ENCODE measurements around the gene PRKCA. TPM values are rescaled to one million over a fixed set of nuclear protein-coding genes. Genes with fewer than 3 reads are reported as not detected.

The PRKCA gene
- polyA plus RNA-seq, 3 donors, result 24.5 to 28.5 (median 27.0) TPM

DNA sequence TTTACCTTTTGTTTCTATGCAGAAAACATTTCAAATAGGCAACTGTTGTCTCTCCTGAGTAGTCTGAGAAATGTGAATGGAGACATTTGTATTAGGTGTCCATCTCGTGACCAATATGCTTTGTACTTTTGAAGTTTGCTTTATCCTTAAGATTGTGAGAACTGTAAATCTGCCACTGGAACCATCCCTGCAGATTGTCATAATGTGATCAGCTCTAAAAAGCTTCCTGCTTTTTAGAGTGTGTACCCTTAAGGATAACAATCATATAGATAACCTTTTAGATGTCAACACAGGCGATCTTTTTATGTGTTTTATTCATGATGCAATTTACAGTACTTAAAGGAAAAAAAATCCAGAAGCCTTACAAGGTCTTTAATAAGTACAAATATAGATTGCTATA is 63.5 kb downstream of the PRKCA start:
- DNase-seq (ENCODE audit: extremely low read depth in 1 of 11, low read depth in 9 of 11, low spot score in 4 of 11), result no peak

DNA sequence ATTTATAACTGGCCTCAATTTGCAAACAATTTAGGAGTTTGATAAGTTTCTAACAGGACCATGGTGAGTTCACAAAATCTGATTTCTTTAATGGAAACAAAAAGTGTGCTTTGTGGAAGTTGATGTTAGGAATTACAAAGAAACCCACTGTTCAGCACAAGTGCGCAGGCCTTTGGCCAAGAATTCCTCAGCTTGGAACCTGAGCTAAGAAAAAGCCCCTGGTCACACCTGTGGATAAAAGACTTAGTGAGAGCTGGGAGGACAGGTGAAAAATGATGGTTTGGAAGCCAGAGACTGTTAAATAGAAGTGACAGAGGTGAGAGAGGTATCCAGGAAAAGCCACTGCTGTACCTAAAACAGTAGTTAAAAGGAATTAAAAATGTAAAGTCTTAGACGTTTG is 64.7 kb downstream of the PRKCA start:
- DNase-seq (ENCODE audit: extremely low read depth in 1 of 11, low read depth in 9 of 11, low spot score in 4 of 11), result no peak

DNA sequence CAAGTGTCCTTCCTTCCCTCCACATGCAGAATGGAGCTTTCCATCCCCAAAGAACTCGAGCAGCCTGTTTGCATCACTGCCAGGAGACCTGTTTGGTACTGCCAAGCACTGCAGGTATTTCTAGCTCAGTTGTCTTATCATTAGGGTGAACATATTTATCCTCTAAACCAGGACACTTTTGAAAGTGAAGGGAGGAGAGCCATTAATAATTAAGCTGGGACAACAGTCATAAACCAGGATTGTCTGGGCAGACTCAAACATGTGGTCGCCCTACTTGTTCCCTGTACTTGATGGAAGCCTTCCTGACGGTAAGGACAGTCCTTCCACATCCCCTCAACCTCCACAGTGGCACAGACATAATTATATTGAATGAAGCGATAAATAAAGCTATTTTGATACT is 67.4 kb downstream of the PRKCA start:
- no peak for DNase-seq (ENCODE audit: extremely low read depth in 1 of 11, low read depth in 9 of 11, low spot score in 4 of 11)

DNA sequence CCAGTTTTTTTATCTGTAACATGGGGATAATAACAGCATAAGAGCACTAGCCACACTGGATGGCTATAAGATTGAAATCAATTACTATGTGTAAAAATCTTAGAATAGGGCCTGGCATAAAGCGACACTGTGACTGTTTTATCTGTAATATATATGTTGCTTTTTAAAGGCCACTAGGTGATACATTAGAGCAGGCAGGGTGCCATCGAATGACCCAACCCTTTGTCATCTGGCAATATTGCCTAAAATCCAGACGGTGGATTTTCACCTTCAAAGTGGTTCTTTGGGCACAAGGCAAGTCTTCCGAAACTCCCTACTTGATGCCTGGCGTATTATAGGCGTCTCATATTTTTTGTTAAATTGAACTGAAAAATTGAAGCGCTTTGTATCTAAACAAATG is 69.1 kb downstream of the PRKCA start:
- no peak for DNase-seq (ENCODE audit: extremely low read depth in 1 of 11, low read depth in 9 of 11, low spot score in 4 of 11)

DNA sequence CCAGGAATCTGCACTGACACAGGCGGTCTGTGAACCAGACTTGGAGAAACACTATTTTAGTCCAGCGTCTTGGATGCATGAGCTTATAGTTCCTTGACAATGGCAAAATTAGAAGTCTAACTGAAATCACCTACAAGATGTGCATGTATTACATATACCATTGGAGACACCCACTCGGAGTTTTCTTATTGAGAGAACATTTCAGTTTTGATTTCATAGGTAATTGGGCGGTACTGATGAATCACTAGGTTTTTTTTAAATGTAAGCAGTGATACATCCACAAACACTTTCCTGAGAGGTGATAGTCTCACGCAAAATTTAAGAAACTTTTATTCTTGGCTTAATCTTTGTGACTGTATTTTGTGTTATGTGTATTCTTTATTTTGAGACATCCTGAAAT is 69.8 kb downstream of the PRKCA start:
- DNase-seq (ENCODE audit: extremely low read depth in 1 of 11, low read depth in 9 of 11, low spot score in 4 of 11), result no peak

DNA sequence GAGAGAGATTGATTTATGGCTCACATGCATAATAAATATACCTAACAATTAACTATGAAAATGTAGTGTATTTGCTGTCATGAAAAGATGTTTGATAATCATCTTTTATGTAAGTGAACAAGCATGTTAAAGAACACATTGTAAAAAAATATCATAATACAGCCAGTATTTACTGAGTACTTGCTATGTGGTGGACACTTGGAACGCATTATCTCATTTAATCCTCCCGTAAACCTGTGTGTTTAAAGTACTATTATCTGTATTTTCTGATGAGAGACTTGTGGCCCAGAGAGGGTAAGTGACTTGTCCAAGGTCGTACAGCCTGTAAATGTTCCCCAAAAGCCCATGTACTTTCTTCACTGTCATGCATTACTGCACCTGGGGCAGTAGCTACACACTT is 70.7 kb downstream of the PRKCA start:
- no peak for DNase-seq (ENCODE audit: extremely low read depth in 1 of 11, low read depth in 9 of 11, low spot score in 4 of 11)

DNA sequence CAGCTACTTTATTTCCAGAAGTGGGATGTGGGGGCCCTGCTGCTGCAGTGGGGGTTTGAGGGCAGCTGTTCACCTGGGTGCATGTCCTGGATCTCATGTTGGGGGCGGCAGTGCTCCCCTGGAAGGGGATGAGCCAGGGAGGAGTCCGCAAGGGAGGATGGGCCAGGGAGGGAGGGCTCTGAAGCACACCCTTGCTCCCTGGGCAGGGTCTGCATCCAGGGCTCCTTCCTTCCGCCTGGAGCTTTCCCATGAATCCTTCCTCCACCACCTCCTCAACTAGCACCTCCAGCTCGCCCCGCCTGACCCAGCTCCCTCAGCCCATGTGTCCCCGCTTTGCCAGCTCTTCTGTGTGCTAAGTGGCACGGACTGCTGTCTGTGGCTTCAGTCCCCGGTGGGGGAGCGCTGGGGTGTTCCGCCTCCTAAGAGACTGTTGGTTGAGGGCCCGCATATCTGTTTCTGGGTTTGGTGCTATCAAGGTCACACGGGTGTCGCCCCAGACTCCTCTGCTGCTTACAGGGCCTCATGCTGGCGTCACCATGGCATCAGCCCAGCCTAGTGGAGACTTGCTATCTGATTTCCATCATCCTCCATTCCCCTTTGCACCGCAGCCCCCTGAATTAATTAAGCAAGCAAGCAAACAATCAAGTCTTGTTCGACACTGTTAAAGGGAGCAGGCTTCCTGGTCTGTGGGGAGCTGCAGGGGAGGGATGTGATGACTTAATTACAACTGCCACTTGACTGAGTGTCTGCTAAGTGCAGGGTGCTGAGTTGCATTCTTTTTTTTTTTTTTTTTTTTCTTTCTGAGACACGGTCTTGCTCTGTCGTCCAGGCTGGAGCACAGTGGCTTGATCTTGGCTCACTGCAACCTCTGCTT is 71.8 kb downstream of the PRKCA start:
- DNase-seq (ENCODE audit: extremely low read depth in 1 of 11, low read depth in 9 of 11, low spot score in 4 of 11), result peak in 6 of 11 donors; percentile 45 to 72 (median 52)

DNA sequence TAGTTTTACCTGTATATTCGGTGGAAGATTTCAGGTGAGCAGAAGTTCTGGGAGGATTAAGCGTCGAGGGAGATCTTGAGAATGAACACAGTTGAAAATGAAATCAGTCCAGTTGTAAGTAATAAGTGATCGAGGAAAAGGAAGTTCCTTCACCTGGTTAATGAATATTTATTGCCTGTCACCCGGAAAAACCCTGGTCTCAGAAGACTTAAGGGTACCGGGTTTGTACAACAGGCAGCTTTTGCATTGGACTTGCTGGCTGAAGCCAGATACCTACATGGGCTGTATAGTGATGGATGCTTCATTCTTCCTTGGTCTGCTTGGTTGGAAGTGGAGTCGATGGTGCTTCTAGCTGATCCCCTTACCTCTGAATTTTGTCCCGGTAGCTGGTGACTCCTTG is 72.7 kb downstream of the PRKCA start:
- no peak for DNase-seq (ENCODE audit: extremely low read depth in 1 of 11, low read depth in 9 of 11, low spot score in 4 of 11)

DNA sequence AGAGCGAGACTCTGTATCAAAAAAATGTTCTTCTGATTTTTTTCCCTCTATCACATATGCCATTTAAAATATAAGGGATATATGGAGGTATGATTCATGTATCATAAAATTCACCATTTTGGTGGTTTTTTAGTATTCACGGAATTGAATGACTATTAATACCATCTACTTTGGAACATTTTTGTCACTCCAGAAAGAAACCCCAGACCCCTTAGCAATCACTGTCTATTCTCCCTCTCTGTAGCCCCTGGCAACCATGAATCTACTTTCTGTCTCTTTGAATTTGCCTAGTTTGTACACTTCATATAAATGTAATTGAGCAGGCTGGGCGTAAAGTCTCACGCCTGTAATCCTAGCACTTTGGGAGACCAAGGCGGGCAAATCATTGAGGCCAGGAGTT is 75.9 kb downstream of the PRKCA start:
- no peak for DNase-seq (ENCODE audit: extremely low read depth in 1 of 11, low read depth in 9 of 11, low spot score in 4 of 11)

DNA sequence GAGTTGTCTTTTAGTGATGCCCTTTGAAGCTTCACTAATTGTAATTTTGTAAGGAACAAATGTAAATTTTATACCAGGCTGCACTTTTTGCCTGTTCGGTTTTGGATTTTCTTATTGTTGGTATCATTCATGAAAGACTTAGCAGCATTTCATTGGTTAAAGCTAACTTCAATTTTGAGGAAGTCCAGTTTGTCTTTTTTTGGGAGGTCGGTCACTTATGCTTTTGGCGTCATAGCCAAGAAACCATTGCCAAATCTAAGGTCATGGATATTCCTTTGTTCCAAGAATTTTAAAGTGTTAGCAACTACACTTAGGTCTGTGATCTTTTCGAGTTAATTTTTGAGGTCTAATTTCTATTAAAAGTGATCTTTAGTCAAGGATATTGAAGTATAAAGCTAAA is 77.1 kb downstream of the PRKCA start:
- DNase-seq (ENCODE audit: extremely low read depth in 1 of 11, low read depth in 9 of 11, low spot score in 4 of 11), result no peak

DNA sequence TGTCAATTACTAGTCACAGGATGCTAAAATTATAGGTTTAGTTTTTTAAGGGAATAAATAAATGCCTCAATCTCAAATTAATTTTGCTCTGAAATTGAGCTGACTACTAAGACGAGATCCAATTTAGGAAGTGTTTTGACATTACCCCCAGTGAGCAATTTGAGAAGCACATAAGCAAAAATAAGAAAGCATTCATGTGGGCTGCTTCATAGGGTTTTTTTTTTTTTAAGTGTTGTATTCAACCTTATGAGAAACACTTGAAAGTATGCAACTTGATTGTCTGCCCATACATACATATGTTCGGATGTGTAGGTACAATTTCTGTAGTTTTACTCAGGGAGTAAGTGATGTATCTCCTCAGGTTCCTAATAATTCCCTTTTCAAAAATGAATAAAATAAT is 77.6 kb downstream of the PRKCA start:
- DNase-seq (ENCODE audit: extremely low read depth in 1 of 11, low read depth in 9 of 11, low spot score in 4 of 11), result no peak

DNA sequence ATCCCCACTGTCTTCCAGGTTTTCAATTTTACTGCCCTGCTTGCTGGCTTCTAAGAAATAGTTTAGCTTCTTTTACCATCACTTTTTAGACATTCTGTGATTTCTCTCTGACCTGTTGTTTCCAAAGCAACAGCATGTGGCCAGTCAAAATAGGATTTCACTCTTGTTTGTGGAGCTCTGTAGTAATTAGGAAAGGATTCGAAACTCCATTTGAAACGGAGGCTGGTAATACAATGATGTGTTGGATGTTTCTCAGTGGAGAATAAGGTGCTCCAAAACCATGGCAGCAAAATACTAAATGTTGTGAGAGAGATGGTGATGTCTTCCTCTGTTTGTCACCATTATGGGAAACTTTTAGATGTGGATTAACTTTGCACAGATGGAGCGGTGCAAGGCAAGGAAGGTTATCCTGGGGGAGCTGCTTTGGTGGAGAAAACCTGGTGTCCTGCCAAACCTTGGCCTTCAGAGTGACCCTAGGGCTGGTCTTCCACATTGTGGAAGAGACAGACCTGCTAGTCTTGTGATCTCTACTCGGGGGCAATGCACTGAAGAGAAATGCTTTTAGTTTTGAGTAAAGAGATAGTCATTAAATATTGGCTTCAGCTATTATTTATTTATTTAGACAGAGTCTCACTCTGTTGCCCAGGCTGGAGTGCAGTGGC is 79.4 kb downstream of the PRKCA start:
- DNase-seq (ENCODE audit: extremely low read depth in 1 of 11, low read depth in 9 of 11, low spot score in 4 of 11), result no peak

DNA sequence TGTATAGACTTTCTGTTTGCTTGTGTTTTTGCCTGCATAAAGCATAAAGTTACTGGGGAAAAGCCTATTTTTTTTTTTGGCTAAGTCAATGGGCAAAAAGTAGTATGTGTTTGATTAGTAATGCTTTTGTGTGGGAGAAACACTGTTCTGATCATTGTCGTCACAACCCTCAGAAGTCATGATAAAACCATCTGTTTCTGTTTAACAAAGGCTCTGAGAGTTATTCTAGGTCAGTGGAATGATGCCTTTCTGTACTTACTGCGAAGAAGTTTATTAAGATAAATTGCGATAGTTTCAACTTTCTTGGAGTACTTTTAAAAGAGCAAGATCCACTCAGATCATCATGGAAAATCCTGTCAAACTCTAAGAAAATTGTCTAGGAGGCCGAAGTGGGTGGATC is 80.9 kb downstream of the PRKCA start:
- no peak for DNase-seq (ENCODE audit: extremely low read depth in 1 of 11, low read depth in 9 of 11, low spot score in 4 of 11)

DNA sequence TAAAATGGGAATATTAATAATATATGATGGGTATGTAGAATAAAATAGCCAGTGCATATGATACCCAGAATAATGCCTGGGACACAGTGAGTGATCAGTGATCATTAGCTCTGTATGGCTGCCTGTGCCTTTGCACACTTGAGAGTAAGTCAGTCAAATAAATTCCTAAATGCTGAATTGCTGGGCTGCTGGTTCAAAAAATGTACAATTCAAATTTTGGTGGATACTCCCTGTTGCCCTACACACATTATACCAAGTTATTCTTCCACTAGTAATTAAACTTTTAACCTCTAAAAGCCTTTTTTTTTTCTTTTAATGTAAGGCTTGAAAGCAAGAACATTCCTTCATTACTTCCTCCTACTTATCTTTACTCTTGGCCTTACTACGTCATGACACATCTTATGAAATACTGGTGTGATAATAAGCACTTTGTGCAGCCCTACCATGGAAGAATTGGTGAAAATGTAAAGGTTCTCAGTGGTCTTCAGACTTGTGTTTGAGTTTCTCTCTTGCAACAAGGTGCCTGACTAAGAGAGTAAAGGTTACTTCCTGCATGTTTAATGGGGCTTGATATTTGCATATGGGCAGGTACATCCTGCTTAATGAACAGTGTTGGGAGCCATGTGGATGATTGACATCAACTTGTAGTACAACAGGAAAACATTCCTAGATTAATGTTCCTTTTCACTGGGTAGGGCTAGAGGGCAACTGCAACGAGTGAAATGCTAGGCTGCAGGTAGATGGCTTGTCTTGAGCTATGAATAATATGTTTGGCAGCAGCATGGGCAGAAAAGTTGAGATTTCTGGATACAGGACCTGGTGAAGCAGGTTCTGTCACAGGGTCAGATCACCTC is 84.3 kb downstream of the PRKCA start:
- peak in 6 of 11 donors; percentile 34 to 77 (median 69) for DNase-seq (ENCODE audit: extremely low read depth in 1 of 11, low read depth in 9 of 11, low spot score in 4 of 11)

DNA sequence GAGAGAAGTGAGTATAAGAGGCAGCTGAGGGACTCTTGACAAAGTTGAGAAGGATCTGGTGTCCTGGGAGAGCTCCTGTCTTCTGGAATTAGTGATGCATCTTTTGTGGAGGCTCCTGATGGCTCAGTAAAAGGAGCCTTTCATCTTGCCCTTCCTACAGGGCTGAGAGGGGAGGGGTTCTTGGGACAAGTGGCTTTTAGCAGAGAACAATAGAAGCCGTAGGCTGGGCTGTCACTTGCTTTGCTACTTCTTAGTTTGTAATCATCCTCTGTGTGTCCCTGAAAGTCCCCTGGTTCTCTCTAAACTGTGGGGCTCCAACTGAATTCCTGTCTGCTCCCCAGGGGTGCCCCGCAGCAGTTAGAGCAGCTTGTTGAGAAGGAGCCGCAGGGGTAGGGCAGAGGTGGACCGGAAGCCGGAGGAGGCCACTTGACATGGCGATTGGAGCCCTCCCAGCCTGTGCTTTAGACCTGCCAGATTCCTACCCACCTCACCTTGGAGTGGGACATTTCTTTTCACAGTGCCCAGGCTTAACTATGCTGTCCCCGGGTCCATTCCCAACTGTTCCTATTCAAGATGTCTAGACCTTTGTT is 85.1 kb downstream of the PRKCA start:
- no peak for DNase-seq (ENCODE audit: extremely low read depth in 1 of 11, low read depth in 9 of 11, low spot score in 4 of 11)

DNA sequence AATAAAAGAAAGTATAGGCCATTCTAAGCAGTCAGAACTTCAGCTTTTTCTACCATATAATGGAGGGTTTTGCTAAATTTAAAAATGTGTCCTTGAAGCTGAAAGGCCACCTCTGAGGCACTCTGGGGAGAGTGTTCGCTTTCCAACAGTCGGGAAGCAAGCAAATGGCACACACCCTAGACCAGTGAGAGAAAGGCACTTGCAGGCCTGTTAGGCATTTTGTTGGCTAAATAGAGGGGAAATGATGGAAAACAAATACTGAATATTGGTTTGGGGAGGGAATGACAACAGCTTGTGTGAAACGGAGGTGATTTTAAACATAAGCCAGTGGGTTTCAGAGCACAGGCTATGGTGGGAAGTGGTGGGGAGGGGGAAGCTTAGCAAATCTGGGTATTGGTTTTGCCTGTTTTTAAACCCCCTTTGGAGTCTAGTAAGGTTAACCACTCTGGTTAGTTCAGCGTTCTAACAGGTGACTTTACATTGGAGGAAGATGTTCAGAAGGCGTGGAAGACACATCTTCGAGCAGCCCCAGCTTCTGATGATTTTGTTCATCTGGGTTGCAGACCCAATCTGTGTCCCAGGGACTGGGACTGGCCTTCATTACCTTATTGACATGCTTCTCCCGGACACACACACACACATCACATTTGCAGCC is 90.5 kb downstream of the PRKCA start:
- DNase-seq (ENCODE audit: extremely low read depth in 1 of 11, low read depth in 9 of 11, low spot score in 4 of 11), result no peak

DNA sequence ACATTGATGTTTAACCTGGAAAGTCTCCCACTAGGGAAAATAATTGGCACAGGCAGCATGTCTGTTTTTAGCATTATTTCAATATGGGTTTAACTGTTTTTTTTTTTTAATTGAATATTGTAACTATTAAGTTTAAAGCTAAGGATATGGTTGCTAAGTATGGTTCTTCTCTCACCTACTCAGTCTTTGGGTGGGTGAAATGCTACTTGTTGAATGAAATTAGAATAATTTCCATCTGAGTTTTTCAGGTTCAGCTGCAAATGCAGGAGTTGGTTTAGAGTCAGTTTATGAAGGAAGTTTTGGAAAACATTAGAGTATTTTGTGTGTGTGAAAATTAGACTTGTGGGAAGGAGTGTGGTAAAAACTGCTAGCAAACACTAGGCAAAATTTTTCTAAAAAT is 93.5 kb downstream of the PRKCA start:
- no peak for DNase-seq (ENCODE audit: extremely low read depth in 1 of 11, low read depth in 9 of 11, low spot score in 4 of 11)

DNA sequence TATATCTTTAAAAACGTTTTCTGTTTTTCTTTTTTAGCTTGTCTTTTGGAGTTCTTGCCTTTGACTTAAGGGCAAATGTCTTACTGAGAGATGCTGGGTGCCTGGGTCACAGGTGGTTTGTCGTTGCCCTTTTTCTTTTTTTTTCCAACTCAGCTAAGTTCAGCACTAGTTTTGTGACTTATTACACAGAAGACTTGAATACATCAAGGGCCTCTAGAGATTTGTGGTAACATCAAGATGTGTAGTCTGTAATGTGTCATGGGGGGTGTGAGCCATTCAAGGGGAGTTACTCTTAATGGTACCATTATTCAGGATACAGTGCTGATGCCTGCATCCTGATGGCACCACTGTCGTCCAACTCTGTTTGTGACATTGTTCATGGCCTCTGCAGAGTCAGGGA is 95.1 kb downstream of the PRKCA start:
- DNase-seq (ENCODE audit: extremely low read depth in 1 of 11, low read depth in 9 of 11, low spot score in 4 of 11), result no peak

DNA sequence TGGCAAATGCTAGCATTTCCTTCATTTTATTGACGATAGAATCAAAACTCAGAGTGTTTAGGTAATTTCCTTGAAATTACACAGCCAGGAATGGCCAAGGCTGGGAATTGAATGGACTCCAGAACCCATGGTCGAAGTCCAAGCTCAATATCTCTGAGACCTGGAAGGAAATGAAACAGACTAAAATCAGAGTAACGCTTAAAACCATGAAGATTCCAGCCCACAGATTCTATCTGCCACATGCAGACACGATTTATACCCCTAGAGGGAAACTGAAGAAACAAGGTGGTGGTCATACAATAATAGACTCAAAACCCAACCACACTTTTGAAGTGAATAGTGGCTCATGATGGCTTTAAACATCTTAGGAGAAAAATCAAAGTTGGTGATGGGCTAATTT is 95.6 kb downstream of the PRKCA start:
- DNase-seq (ENCODE audit: extremely low read depth in 1 of 11, low read depth in 9 of 11, low spot score in 4 of 11), result no peak
